ENCODE measurements around the gene NHERF2. TPM values are rescaled to one million over a fixed set of nuclear protein-coding genes. Genes with fewer than 3 reads are reported as not detected.

The NHERF2 gene
- total RNA-seq, 2 experiments from 2014 or later = 1.1 to 1.4 TPM

DNA sequence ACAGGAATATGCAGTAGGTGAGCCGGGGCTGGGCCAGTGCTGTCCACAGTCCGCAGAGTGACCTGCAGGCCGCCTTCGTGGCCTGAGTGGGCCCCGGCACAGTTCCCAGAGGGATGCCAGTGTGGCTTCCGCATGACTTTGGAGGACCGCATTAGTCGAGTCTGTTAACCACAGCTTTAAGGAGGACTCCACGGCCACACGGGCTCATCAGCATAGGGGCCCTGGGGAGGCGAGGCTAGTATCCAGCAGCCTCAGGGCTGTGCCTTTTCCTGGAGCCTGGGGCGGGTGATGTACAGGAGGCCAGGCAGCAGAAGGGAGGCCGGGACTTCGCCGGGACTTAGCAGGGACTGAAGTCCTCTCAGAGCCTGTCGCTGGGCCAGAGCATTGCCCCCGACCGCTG lies 34.3 kb downstream of the NHERF2 start:
- POLR2A ChIA-PET = no interaction called here
- no peak overlapping the region for H3K27ac Mint-ChIP-seq
- H3K4me1 Mint-ChIP-seq (ENCODE audit: low read depth) = peaks cover under 1% of the 10 kb centered on the region
- intact Hi-C loops (cut with micrococcal nuclease) = no loop called here
- CTCF ChIA-PET = no interaction called here
- H3K27me3 Mint-ChIP-seq = no peaks in the 10 kb centered on the region
- DNase-seq = no peak
- no peak overlapping the region for H3K4me3 Mint-ChIP-seq
- peaks cover 6% of the 10 kb centered on the region for H3K36me3 Mint-ChIP-seq
- no peaks in the 10 kb centered on the region for H3K9me3 Mint-ChIP-seq

DNA sequence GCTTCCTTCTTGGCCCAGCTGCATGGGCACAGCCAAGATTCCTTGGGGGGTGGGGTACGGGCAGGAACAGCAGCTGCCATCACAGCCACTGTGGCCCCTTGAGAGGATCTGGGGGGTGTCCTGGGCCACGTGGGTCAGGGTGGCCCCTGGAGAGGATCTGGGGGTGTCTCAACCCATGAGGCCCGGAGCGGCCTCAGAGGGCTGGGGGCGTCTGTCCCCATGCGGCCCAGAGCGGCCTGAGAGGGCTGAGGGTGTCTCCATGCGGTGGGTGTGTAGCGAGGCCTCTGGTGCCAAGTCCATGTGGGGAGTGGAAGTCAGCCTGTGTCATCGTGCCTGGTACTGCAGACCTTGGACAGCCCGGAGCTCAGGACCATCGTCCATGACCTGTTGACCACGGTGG lies 34.8 kb downstream of the NHERF2 start:
- intact Hi-C loops (cut with micrococcal nuclease) = no loop called here
- no peak overlapping the region for H3K27ac Mint-ChIP-seq
- no peak for DNase-seq
- H3K4me1 Mint-ChIP-seq (ENCODE audit: low read depth) = peaks cover 2% of the 10 kb centered on the region
- no peaks in the 10 kb centered on the region for H3K9me3 Mint-ChIP-seq
- peaks cover 9% of the 10 kb centered on the region for H3K36me3 Mint-ChIP-seq
- no peak overlapping the region for H3K4me3 Mint-ChIP-seq
- CTCF ChIA-PET = no interaction called here
- H3K27me3 Mint-ChIP-seq = no peaks in the 10 kb centered on the region
- POLR2A ChIA-PET = no interaction called here

DNA sequence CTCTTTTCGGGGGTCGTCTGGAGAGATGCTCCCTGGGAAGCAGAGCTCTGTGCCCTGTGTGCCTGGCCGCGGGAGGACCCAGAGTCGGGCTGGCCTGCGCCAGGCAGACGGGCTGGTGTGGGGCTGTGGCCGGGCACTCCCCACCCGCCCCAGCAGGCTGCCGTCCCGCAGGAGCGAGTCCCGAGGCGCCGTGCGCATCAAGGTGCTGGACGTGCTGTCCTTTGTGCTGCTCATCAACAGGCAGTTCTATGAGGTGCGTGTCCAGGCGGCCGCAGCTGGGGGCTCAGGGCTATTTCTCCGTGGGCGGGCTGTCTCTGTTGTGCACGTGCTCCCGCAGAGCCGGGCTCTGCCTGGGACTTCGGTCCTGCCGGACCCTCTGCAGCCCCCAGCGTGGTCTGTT lies 36.1 kb downstream of the NHERF2 start:
- Mint-ChIP-seq H3K4me1 (ENCODE audit: low read depth) (peaks cover 2% of the 10 kb centered on the region), H3K27ac (no peak overlapping the region), H3K9me3 (no peaks in the 10 kb centered on the region), H3K4me3 (no peak overlapping the region), H3K36me3 (peaks cover 12% of the 10 kb centered on the region), H3K27me3 (no peaks in the 10 kb centered on the region)
- POLR2A ChIA-PET = no interaction called here
- CTCF ChIA-PET = no interaction called here
- intact Hi-C loops (cut with micrococcal nuclease) = no loop called here
- no peak for DNase-seq

DNA sequence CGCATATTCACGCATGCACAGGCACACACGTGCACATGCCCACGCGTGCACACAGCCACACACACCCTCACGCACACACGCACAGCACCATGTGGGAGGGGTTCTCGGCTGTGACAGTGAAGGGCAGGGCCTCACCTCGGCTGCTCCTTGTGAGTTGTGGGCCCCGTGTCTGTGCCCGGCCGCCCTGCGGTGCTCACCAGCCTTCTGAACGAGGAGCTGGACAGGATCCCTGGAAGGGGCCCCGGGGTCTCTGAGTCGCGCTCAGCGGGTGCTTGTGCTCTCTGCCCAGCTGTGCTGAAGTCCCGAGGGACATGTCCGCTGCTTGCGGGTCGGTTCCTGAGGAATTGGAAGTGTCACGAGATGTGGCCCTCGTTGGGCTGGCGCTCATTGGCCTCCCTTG lies 37.2 kb downstream of the NHERF2 start:
- CTCF ChIA-PET = no interaction called here
- intact Hi-C loops (cut with micrococcal nuclease) = no loop called here

DNA sequence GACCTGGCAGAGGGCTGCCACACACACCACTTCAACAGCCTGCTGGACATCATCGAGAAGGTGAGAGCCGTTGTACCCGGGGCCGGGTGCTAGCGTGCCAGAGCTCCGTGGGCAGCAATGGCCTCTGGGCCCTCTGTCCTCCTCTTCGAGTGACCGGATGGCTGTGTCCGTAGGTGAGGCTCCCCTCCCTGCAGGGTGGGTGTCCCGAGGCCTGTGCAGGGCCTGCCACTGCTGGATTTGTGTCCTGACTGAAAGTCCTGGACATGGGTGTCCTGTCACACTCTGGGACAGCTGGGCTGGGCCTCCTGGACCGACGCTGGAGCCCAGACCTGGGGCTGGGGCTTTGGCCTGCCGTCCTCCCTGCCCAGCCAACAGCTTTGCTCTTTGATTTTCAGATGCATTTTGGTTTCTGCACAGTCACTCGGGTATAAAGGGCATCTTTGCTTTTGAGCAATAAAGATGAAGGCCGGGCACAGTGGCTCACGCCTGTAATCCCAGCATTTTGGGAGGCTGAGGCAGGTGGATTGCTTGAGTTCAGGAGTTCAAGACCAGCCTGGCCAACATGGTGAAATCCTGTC lies 37.8 kb downstream of the NHERF2 start:
- peaks cover 12% of the 10 kb centered on the region for H3K36me3 Mint-ChIP-seq
- no peak for DNase-seq
- no peaks in the 10 kb centered on the region for H3K9me3 Mint-ChIP-seq
- H3K4me3 Mint-ChIP-seq = no peak overlapping the region
- no peaks in the 10 kb centered on the region for H3K27me3 Mint-ChIP-seq
- H3K27ac Mint-ChIP-seq = no peak overlapping the region
- ChIA-PET POLR2A (no interaction called here), CTCF (no interaction called here)
- peaks cover 2% of the 10 kb centered on the region for H3K4me1 Mint-ChIP-seq (ENCODE audit: low read depth)
- intact Hi-C loops (cut with micrococcal nuclease) = no loop called here

More for the DNA sequence above, 37.2 kb downstream of the NHERF2 start:
- peaks cover 2% of the 10 kb centered on the region for H3K4me1 Mint-ChIP-seq (ENCODE audit: low read depth)
- no peak for DNase-seq
- H3K36me3 Mint-ChIP-seq = peaks cover 12% of the 10 kb centered on the region
- H3K9me3 Mint-ChIP-seq = no peaks in the 10 kb centered on the region
- no peak overlapping the region for H3K4me3 Mint-ChIP-seq
- POLR2A ChIA-PET = no interaction called here
- no peaks in the 10 kb centered on the region for H3K27me3 Mint-ChIP-seq
- H3K27ac Mint-ChIP-seq = no peak overlapping the region

DNA sequence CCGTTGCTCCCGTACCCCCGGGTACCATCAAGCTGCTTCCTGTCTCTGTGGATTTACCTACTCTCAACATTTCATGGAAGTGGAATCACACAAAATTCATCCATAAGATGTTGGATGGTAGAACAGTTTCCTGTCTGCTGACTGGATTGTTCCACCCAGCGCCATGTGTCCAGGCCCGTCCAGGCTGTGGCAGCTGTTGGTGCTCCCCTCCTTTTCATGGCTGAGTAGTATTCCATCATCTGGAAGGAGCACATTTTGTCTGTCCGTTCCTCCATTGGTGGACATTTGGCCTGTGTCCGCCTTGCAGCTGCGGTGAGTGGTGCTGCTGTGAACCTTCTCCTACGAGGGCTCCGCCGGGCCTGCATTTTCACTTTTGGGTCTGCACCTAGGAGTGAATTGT lies 39.4 kb downstream of the NHERF2 start:
- POLR2A ChIA-PET = interaction anchor here (1.0 kb wide), 1 partner anchor 18 kb away, joined by 4 read pairs; the partner anchor contains the start of gene TSC2
- H3K9me3 Mint-ChIP-seq = no peaks in the 10 kb centered on the region
- H3K4me1 Mint-ChIP-seq (ENCODE audit: low read depth) = peaks cover 2% of the 10 kb centered on the region
- CTCF ChIA-PET = interaction anchor here (1.1 kb wide), 1 partner anchor 18 kb away, joined by 3 read pairs; the partner anchor contains the start of genes NTHL1 and TSC2
- H3K4me3 Mint-ChIP-seq = no peak overlapping the region
- no peaks in the 10 kb centered on the region for H3K27me3 Mint-ChIP-seq
- H3K27ac Mint-ChIP-seq = no peak overlapping the region
- H3K36me3 Mint-ChIP-seq = peaks cover 16% of the 10 kb centered on the region
- DNase-seq = no peak
- intact Hi-C loops (cut with micrococcal nuclease) = no loop called here

DNA sequence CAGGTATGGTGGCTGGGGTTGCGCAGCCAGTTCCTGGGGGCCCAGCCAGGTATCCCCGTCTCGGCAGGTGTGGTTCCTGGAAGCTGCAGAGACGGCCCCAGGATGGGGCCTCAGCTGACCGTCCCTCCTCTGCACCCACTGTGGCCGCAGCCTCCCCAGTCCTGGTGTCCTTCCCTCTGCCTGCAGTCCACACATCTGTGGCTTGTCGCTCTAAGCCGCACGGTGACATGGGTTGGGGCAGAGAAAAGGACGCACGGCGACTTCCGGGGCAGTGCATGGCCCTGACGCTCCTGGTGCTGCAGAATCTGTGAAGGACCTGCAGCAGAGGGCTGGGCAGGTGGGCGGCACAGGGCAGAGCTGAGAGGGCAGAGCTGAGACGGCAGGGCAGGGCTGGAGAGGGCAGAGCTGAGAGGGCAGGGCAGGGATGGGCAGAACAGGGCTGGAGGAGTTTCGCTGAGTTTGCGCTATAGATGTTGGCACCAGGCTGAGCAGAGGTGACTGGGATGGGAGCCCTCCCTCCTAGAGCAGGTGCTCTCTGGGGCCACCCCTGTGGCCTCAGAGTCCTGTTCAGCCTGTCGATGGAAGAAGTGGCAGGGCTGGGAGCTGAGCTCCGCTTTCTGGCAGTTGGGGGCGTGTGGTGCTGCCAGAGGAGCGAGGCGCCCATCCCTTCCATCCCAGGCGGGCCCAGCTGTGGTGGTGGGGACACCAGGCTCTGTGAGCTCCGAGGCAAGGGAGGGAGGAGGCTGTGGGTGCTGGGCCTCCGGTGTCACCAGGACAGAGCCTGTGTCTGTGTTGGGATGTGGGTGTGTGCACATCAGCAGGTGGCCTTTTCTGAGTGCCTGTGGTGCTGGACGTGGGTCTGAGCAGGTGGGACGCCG lies 44.1 kb downstream of the NHERF2 start:
- POLR2A ChIA-PET = no interaction called here
- Mint-ChIP-seq H3K36me3 (peaks cover 25% of the 10 kb centered on the region), H3K27ac (no peak overlapping the region), H3K9me3 (no peaks in the 10 kb centered on the region), H3K4me1 (ENCODE audit: low read depth) (peaks cover 2% of the 10 kb centered on the region), H3K27me3 (no peaks in the 10 kb centered on the region), H3K4me3 (no peak overlapping the region)
- no peak for DNase-seq
- intact Hi-C loops (cut with micrococcal nuclease) = no loop called here
- CTCF ChIA-PET = no interaction called here

DNA sequence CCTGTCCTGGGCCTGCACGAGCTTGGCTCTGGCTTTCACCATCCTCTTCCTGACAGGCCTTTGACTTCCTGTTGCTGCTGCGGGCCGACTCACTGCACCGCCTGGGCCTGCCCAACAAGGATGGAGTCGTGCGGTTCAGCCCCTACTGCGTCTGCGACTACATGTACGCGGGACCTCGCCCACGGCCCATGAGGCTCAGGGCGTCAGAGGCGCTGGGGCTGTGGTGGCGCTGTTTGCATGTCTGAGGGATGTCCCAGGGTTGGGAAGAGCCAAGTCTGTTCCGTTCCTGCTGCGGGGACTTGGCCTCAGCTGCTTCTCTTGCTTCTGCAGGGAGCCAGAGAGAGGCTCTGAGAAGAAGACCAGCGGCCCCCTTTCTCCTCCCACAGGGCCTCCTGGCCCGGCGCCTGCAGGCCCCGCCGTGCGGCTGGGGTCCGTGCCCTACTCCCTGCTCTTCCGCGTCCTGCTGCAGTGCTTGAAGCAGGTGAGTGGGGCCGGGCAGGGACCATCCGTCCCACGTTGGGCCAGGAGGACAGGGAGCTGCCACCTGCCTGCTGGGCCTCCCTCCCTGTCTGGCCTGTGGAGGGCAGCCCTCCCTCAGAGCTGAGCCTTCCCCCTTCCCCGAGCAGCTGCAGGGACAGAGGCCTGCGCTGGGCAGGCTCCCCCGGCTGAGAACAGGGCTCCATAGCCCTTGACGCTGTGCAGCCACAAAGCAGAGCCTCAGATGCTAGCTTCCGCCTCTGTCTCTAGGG lies 44.9 kb downstream of the NHERF2 start:
- ChIA-PET POLR2A (interaction anchor here (1.1 kb wide), 1 partner anchor 11 kb away, joined by 3 read pairs; no protein-coding TSS in a partner anchor), CTCF (no interaction called here)
- no peak overlapping the region for H3K27ac Mint-ChIP-seq
- H3K4me3 Mint-ChIP-seq = no peak overlapping the region
- no peaks in the 10 kb centered on the region for H3K27me3 Mint-ChIP-seq
- H3K4me1 Mint-ChIP-seq (ENCODE audit: low read depth) = no peaks in the 10 kb centered on the region
- intact Hi-C loops (cut with micrococcal nuclease) = no loop called here
- no peaks in the 10 kb centered on the region for H3K9me3 Mint-ChIP-seq
- no peak for DNase-seq
- H3K36me3 Mint-ChIP-seq = peaks cover 20% of the 10 kb centered on the region

DNA sequence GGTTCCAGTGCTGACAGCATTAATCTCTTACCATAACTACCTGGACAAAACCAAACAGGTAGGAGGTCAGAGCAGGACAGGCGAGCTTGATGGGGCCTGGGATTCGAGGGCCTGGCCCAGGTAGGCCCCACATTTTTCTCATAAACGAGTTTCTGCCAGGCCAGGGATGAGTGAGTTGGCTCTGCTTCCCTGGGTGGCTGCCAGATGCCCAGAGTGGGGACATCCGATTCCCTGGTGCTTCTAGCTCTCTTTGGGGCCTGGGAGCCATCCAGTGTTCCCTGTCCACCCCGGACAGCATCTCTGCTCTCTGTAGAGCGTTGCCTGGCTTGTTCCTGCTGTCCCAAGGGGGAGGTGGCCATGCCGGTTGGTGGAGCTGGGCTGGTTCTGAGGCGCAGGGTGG lies 46.2 kb downstream of the NHERF2 start:
- Mint-ChIP-seq H3K4me1 (ENCODE audit: low read depth) (no peaks in the 10 kb centered on the region), H3K36me3 (peaks cover 17% of the 10 kb centered on the region), H3K4me3 (no peak overlapping the region), H3K9me3 (no peaks in the 10 kb centered on the region), H3K27me3 (no peaks in the 10 kb centered on the region), H3K27ac (no peak overlapping the region)
- ChIA-PET POLR2A (no interaction called here), CTCF (no interaction called here)
- no peak for DNase-seq
- intact Hi-C loops (cut with micrococcal nuclease) = no loop called here

DNA sequence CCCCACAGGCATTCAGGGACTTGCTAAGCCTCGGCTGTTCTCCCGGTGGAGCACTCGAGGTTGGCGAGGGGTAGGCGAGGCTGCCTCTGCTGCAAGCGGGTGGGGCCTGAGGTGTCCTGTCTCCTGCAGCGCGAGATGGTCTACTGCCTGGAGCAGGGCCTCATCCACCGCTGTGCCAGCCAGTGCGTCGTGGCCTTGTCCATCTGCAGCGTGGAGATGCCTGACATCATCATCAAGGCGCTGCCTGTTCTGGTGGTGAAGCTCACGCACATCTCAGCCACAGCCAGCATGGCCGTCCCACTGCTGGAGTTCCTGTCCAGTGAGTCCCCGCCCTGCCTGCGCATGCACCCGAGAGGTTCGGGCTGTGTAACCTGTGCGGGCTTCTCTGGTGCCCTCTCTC lies 47.4 kb downstream of the NHERF2 start:
- Mint-ChIP-seq H3K36me3 (peaks cover 15% of the 10 kb centered on the region), H3K9me3 (no peaks in the 10 kb centered on the region), H3K4me1 (ENCODE audit: low read depth) (no peaks in the 10 kb centered on the region), H3K27me3 (no peaks in the 10 kb centered on the region), H3K4me3 (no peak overlapping the region), H3K27ac (no peak overlapping the region)
- ChIA-PET CTCF (no interaction called here), POLR2A (no interaction called here)
- no peak for DNase-seq
- intact Hi-C loops (cut with micrococcal nuclease) = no loop called here

DNA sequence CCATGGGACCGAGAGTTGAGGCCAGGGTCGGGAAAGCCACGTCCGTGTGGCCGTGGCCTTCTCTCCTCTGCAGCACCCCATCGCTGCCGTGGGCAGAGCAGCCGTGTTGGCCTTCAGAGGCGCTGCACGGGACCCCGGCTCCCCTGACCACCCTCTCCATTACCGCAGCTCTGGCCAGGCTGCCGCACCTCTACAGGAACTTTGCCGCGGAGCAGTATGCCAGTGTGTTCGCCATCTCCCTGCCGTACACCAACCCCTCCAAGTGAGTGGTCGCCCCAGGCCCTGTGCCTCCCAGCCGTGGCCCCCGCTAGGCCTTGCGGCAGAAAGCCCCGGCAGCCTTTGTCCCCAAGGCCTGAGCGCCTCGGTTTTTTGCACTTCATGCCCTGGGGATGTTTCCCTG lies 48.9 kb downstream of the NHERF2 start:
- no peaks in the 10 kb centered on the region for H3K27me3 Mint-ChIP-seq
- intact Hi-C loops (cut with micrococcal nuclease) = no loop called here
- no peaks in the 10 kb centered on the region for H3K4me1 Mint-ChIP-seq (ENCODE audit: low read depth)
- ChIA-PET CTCF (no interaction called here), POLR2A (no interaction called here)
- DNase-seq = no peak
- no peaks in the 10 kb centered on the region for H3K9me3 Mint-ChIP-seq
- peaks cover 11% of the 10 kb centered on the region for H3K36me3 Mint-ChIP-seq
- no peak overlapping the region for H3K4me3 Mint-ChIP-seq
- H3K27ac Mint-ChIP-seq = no peak overlapping the region

DNA sequence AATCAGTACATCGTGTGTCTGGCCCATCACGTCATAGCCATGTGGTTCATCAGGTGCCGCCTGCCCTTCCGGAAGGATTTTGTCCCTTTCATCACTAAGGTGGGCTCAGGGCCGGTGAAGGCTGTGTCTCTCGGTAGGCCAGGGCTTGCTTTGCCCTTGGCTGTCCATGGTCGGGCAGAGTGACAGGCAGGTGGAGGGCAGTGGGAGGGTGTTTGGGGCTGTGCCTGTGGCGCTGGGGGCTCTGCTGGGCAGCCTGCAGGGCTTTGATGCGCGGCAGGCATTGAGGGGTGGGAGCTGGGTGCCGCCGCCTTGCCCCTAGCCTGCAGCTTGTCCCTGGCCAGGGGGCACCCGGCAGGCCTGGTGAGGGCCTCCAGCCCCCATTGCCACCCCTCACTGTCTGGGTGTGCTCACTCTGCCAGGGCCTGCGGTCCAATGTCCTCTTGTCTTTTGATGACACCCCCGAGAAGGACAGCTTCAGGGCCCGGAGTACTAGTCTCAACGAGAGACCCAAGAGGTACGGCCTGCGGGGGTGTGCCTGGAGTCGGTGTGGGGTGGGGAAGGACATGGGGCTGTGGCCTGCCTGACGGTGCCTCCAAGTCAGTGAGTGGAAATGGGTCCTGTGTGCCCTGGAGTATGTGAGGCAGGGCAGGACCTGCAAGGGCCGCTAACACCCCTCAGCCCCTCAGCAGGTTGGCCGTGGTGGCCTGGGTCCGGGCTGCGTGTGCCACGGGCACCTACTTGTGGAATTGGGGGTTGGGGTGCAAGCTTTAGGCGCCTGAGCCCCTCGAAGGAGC lies 49.6 kb downstream of the NHERF2 start:
- ChIA-PET POLR2A (no interaction called here), CTCF (no interaction called here)
- DNase-seq = no peak
- H3K4me1 Mint-ChIP-seq (ENCODE audit: low read depth) = no peaks in the 10 kb centered on the region
- H3K27ac Mint-ChIP-seq = no peak overlapping the region
- H3K36me3 Mint-ChIP-seq = peaks cover 11% of the 10 kb centered on the region
- no peak overlapping the region for H3K4me3 Mint-ChIP-seq
- no peaks in the 10 kb centered on the region for H3K27me3 Mint-ChIP-seq
- H3K9me3 Mint-ChIP-seq = no peaks in the 10 kb centered on the region
- intact Hi-C loops (cut with micrococcal nuclease) = no loop called here
